Measurements from ENCODE around the gene PARD3B.

PARD3B gene

DNA sequence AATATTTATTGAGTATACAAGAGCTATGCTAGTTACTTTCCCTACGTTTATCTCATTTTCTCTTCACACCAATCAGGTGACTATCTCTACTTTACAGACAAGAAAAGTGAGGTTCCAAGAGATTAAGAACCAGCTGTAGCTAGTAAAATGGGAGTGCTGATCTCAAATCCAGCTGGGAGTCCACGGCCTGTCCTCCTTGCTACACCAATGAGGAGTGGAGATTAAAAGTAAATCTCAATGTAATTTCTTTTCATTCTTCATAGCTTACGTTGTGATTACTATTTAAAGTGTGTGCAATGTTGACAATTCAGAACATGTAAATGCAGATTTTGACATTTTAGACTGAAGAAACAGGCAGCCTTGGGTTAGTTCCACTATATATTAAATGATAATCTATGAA, 1083.1 kb downstream of the PARD3B start:
- H3K27ac ChIP-seq, result no peak overlapping the region
- no peak for DNase-seq (ENCODE audit: low spot score)
- ChIA-PET POLR2A (ENCODE audit: low non-redundant PET) (no interaction called here), CTCF (interaction anchor here (1.0 kb wide), 1 partner anchor 9 kb away, joined by 5 read pairs; no protein-coding TSS in a partner anchor)
- TF ChIP-seq, protein P1, sequence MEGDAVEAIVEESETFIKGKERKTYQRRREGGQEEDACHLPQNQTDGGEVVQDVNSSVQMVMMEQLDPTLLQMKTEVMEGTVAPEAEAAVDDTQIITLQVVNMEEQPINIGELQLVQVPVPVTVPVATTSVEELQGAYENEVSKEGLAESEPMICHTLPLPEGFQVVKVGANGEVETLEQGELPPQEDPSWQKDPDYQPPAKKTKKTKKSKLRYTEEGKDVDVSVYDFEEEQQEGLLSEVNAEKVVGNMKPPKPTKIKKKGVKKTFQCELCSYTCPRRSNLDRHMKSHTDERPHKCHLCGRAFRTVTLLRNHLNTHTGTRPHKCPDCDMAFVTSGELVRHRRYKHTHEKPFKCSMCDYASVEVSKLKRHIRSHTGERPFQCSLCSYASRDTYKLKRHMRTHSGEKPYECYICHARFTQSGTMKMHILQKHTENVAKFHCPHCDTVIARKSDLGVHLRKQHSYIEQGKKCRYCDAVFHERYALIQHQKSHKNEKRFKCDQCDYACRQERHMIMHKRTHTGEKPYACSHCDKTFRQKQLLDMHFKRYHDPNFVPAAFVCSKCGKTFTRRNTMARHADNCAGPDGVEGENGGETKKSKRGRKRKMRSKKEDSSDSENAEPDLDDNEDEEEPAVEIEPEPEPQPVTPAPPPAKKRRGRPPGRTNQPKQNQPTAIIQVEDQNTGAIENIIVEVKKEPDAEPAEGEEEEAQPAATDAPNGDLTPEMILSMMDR (conservative IDR thresholded peaks at IDR 0.05; ENCODE audit: low read depth), result no peak

DNA sequence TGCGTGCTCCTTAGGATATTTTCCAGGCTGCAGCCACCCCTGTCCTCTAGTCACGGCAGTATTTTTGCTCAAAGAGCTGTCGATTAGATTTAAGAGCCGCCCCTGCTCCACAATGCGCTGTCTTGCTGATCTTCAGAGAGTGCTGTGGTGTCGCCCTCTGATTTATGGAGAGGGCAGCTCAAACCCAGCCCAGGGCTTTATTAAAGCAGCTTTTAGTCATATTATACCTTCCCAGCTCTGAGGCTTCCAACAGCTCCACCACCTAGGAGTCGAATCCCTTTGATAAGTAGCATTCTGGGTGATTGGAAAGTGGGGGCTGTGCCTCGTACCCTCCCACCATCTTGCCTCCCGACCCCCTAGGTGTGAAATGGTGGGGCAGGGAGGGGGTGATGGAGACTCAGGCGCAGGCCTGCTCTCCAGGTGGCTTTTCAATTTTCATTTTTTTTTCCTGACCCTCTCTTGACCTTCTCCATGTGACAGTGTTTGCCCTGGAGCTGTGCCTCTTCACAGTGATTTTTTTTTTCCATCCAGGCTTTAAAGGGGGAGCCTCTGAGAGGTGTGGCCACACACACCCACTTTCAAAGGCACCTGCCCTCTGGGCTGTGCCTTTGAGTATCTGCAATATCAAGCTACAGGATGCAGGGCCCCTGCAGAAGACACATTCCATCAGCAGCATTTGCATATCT, 1084.0 kb downstream of the PARD3B start:
- TF ChIP-seq, protein P1 (conservative IDR thresholded peaks at IDR 0.05; ENCODE audit: low read depth), result no peak
- no peak for DNase-seq (ENCODE audit: low spot score)
- POLR2A ChIA-PET (ENCODE audit: low non-redundant PET), result no interaction called here
- no peak overlapping the region for H3K27ac ChIP-seq
- CTCF ChIA-PET, result no interaction called here

DNA sequence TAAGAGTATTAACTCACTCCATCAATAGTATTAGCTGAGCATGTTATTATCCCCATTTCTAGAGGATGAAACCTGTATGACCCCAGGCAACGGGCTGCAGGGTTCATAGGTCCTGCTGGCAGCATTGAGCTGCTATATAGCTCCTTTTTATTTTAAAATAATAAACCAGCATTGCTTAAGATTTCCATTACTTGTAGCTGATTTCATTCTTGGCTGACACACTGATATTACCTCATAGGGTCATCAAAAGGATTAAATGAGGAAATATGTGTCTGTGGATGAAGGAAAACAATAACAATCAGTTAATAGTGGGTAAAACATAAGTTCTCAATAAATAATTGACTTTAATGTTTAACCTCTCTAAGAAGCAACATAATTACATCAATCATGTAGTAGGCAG, 1088.7 kb downstream of the PARD3B start:
- H3K27ac ChIP-seq, result no peak overlapping the region
- TF ChIP-seq, protein P1 (conservative IDR thresholded peaks at IDR 0.05; ENCODE audit: low read depth), result no peak
- POLR2A ChIA-PET (ENCODE audit: low non-redundant PET), result no interaction called here
- no peak for DNase-seq (ENCODE audit: low spot score)
- CTCF ChIA-PET, result no interaction called here

DNA sequence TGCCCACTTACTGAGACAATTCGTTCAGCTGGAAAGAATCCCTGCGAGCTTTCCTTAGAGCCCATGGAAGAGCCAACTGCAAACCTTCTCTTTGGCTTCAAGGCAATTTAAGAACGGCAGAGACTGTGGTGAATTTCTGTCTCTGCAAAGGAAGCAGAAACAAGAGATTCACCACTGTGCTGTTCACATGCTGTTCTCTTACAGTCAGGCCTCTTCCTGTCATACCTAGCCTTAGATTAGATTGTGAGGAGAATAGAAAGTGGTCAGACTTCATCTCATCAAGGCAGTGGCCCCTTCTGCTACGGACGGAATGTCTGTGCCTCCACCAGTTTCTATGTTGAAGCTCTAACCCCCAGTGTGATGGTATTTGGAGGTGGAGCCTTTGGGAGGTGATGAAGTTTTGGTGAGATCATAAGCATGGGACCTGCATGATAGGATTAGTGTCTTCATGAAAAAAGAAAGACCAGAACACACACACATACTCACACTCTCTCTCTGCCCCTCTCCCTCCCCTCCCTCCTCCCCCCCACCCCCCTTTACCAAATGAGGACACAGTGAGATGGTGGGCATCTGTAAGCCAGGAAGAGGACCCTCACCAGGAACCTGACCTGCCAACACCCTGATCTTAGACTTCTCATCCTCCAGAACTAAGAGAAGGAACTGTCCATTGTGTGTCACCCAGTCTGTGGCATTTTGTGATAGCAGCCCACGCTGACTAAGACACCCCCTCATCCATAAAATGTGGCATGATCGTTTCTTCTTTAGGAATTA, 1091.5 kb downstream of the PARD3B start:
- TF ChIP-seq, protein P1 (conservative IDR thresholded peaks at IDR 0.05; ENCODE audit: low read depth), result no peak
- ChIA-PET CTCF (interaction anchor here (0.6 to 1.5 kb wide), 3 partner anchors 8 to 177 kb away, joined by 4 to 5 read pairs (median 4); no protein-coding TSS in a partner anchor), POLR2A (ENCODE audit: low non-redundant PET) (no interaction called here)
- no peak for DNase-seq (ENCODE audit: low spot score)
- no peak overlapping the region for H3K27ac ChIP-seq

DNA sequence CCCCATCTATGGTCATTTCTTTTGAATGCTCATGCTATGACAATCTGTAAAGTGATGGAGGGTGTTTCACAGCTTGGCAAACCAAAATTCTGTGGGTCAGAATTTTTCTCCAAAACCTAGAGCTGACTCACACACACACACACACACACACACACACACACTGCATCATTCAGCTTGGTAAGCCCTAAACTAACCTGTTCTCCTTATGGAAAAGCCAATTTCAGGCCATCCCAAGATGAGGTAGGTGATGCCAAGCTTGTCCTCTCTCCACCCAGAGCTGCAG, 1092.0 kb downstream of the PARD3B start:
- TF ChIP-seq, protein P1 (conservative IDR thresholded peaks at IDR 0.05; ENCODE audit: low read depth), result no peak
- CTCF ChIA-PET, result interaction anchor here (0.6 to 1.5 kb wide), 2 partner anchors 9 to 91 kb away, joined by 4 to 5 read pairs; no protein-coding TSS in a partner anchor
- H3K27ac ChIP-seq, result no peak overlapping the region
- no peak for DNase-seq (ENCODE audit: low spot score)
- POLR2A ChIA-PET (ENCODE audit: low non-redundant PET), result no interaction called here

DNA sequence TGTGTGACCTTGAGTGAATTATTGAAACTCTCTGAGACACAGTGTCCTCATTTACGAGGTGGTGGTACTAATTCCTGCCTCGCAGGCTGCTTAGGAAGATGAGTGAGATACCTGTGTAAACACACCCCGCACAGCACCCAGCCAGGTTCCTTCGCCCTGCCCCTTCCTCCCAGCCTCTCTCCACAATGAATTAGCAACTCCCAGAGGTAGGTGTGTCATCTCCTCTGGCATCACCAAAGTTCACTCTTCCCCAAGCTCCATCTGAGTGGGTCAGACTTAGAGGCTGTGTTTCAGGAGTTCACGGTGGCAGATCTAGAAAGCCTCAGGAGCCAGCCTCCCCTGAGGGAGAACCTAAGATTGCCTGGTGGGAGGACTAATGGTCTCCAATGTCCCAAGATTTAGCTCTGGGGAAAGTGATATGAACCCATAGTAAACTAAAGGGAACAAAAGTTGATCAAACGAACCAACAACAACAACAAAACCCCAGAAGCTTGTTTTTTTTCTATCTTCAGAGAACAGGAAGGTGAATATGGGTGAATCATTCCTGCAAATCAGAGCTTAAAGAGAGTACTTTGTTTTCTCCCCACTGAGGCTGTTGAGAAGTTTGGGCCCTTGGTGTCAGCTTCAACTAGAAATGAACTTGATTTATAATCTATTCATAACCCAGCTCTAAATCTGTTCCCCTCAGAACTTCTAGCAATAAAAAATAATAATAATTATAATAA, 1092.7 kb downstream of the PARD3B start:
- TF ChIP-seq, protein P1 (conservative IDR thresholded peaks at IDR 0.05; ENCODE audit: low read depth), result no peak
- no peak for DNase-seq (ENCODE audit: low spot score)
- ChIA-PET POLR2A (ENCODE audit: low non-redundant PET) (no interaction called here), CTCF (interaction anchor here (0.6 to 1.5 kb wide), 2 partner anchors 10 to 92 kb away, joined by 4 to 5 read pairs; no protein-coding TSS in a partner anchor)
- no peak overlapping the region for H3K27ac ChIP-seq

Data from RWPE1 (cell line).